ENCODE measurements around the gene HES7. TPM values are rescaled to one million over a fixed set of nuclear protein-coding genes. Genes with fewer than 3 reads are reported as not detected.

Gene HES7
- total and polyA plus RNA-seq, 2 donors: 0.75 TPM; not detected in 1

DNA sequence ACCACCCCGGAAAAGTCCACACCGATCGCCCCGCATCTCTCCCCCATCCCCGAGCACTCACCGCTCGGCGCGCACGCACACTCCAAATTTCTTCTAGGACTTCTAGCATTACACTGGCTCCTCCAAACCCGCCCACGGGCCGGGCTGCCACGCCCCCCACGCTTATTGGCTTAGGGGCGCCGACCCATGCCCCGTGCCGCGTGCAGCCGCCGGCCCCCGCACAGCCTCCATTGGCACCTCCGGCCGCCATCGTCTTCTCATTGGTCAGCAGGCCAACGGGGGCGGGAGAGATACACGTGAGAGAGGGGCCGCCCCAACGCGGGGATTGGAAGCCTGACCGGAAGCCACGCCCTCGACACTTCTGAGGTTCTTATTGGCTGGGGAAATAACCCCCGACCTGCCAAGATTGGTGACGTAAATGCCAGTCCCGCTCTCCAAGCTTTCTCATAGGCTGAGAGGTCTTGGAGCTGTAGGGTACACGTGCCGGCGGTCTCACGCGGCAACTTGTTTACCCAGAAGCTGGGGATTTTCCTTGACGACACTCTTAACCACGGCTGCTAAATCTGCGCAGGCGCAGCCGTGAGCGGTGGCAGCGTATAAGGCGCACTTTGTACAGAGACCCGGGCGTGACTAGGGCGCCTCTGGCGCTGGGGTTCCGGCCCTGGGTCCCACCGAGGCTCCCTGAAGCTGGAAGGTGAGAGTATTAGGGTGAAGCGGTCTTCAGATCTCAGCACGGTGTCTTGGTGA lies 32.5 kb upstream of the HES7 start:
- Histone ChIP-seq H3K27me3 (ENCODE audit: control insufficient read depth in 2 of 2, insufficient read depth in 1 of 2, low read length in 1 of 2) (no peaks in the 10 kb centered on the region), H3K27ac (ENCODE audit: low read depth in 1 of 2, low read length in 1 of 2) (peak overlapping the region; percentile 94 to 99), H3K4me3 (ENCODE audit: low read length in 2 of 2) (peak overlapping the region; percentile 53), H3K36me3 (ENCODE audit: control insufficient read depth in 2 of 2, insufficient read depth in 2 of 2, low read length in 1 of 2) (peaks cover 22 to 27% of the 10 kb centered on the region in 2 donors), H3K4me1 (ENCODE audit: control insufficient read depth in 2 of 2, insufficient read depth in 2 of 2, low read length in 2 of 2) (peaks cover 40 to 89% of the 10 kb centered on the region in 2 donors), H3K9me3 (ENCODE audit: control insufficient read depth in 2 of 2, insufficient read depth in 1 of 2, low read length in 1 of 2) (no peaks in the 10 kb centered on the region)
- WGBS: under 1% methylated on average over 59 of the region's 59 CpGs
- DNase-seq (ENCODE audit: low read depth in 6 of 9, low spot score in 9 of 9): peak; percentile 97 to 100 (median 100)

- H3K27me3 ChIP-seq (ENCODE audit: control insufficient read depth in 2 of 2, insufficient read depth in 1 of 2, low read length in 1 of 2): no peaks in the 10 kb centered on the region
- peaks cover 17 to 22% of the 10 kb centered on the region in 2 donors for H3K36me3 ChIP-seq (ENCODE audit: control insufficient read depth in 2 of 2, insufficient read depth in 2 of 2, low read length in 1 of 2)
- no peaks in the 10 kb centered on the region for H3K9me3 ChIP-seq (ENCODE audit: control insufficient read depth in 2 of 2, insufficient read depth in 1 of 2, low read length in 1 of 2)
- peak overlapping the region; percentile 53 for H3K4me3 ChIP-seq (ENCODE audit: low read length in 2 of 2)
- DNase-seq (ENCODE audit: low read depth in 6 of 9, low spot score in 9 of 9): no peak
- WGBS: 6% methylated on average over 11 of the region's 11 CpGs
- peaks cover 39 to 87% of the 10 kb centered on the region in 2 donors for H3K4me1 ChIP-seq (ENCODE audit: control insufficient read depth in 2 of 2, insufficient read depth in 2 of 2, low read length in 2 of 2)
- peak overlapping the region; percentile 91 to 94 for H3K27ac ChIP-seq (ENCODE audit: low read depth in 1 of 2, low read length in 1 of 2)
These were observed 32.0 kb upstream of the HES7 start for GRCh38 chr17:8155996-8156245.

- 74% methylated on average over 14 of the region's 14 CpGs for WGBS
- H3K4me1 ChIP-seq (ENCODE audit: control insufficient read depth in 2 of 2, insufficient read depth in 2 of 2, low read length in 2 of 2): peaks cover 41 to 88% of the 10 kb centered on the region in 2 donors
- peaks cover 0 to 3% of the 10 kb centered on the region in 2 donors for H3K9me3 ChIP-seq (ENCODE audit: control insufficient read depth in 2 of 2, insufficient read depth in 1 of 2, low read length in 1 of 2)
- peak overlapping the region; percentile 91 to 94 for H3K27ac ChIP-seq (ENCODE audit: low read depth in 1 of 2, low read length in 1 of 2)
- H3K36me3 ChIP-seq (ENCODE audit: control insufficient read depth in 2 of 2, insufficient read depth in 2 of 2, low read length in 1 of 2): peaks cover 13 to 21% of the 10 kb centered on the region in 2 donors
- H3K4me3 ChIP-seq (ENCODE audit: low read length in 2 of 2): peak overlapping the region; percentile 53
- peak in 1 of 9 donors; percentile 22 for DNase-seq (ENCODE audit: low read depth in 6 of 9, low spot score in 9 of 9)
- no peaks in the 10 kb centered on the region for H3K27me3 ChIP-seq (ENCODE audit: control insufficient read depth in 2 of 2, insufficient read depth in 1 of 2, low read length in 1 of 2)
These were observed 31.5 kb upstream of the HES7 start for GRCh38 chr17:8155231-8155995.

DNA sequence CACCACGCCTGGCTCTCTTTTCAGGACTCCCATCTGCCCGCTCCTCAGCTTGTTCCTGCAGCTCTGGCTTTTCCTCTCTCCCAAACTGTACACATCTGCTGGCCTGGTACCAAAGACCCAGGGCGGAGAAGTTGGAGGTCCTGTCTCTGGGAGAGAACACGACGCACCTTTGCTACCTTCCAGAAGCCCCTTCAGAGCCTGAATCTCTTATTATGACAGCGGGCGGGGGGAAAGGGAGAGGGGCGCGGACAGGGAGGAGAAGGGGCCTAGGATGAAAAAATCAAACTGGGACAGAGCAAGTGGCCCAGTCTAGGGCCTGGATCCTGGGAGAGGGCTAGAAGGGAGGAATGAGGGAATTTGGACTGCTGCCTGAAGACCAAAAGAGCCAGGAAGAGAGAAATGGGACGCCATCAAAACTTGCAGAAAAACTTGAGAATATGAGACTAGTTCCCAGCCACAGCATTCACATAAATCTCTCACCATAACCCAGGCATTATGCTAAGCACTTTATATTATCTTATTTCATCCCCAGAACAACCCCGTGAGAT lies 30.8 kb upstream of the HES7 start:
- Histone ChIP-seq H3K4me3 (ENCODE audit: low read length in 2 of 2) (peak overlapping the region; percentile 9 to 53), H3K4me1 (ENCODE audit: control insufficient read depth in 2 of 2, insufficient read depth in 2 of 2, low read length in 2 of 2) (peaks cover 45 to 82% of the 10 kb centered on the region in 2 donors), H3K36me3 (ENCODE audit: control insufficient read depth in 2 of 2, insufficient read depth in 2 of 2, low read length in 1 of 2) (peaks cover 14 to 22% of the 10 kb centered on the region in 2 donors), H3K9me3 (ENCODE audit: control insufficient read depth in 2 of 2, insufficient read depth in 1 of 2, low read length in 1 of 2) (peaks cover 0 to 3% of the 10 kb centered on the region in 2 donors), H3K27me3 (ENCODE audit: control insufficient read depth in 2 of 2, insufficient read depth in 1 of 2, low read length in 1 of 2) (no peaks in the 10 kb centered on the region), H3K27ac (ENCODE audit: low read depth in 1 of 2, low read length in 1 of 2) (peak overlapping the region; percentile 91 to 94)
- 83% methylated on average over 11 of the region's 11 CpGs for WGBS
- DNase-seq (ENCODE audit: low read depth in 6 of 9, low spot score in 9 of 9): no peak

DNA sequence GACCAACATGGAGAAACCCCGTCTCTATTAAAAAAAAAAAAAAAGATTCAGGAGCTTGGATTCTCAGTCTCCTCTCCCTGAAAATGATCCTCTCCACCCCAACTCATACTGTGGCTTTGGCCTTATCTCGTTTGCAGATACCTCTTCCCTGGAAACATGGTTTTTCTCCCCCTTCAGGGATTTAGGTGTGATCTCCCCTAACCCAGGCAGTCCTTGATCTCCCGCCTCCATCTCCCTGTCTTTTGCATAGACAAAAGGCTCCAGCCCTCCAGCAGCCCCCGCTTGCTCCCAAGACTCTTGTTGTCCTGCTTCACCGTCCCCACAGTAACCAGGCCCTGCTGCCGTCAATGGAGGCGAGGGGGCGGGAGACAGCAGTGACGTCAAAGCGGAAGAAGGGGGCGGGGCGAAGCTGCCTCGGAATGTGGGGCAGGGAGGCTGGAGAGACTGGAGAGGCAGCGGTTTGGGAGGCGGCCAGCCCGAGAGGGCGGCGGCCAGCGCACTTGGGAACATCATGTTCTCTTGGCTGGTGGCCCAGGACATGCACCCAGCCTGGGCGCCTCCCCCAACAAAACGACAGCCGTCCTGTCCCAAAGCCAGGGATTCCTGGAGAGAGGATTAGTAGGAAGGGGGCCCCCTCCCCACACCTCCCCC lies 30.2 kb upstream of the HES7 start:
- Histone ChIP-seq H3K27ac (ENCODE audit: low read depth in 1 of 2, low read length in 1 of 2) (peak overlapping the region; percentile 91 to 94), H3K4me1 (ENCODE audit: control insufficient read depth in 2 of 2, insufficient read depth in 2 of 2, low read length in 2 of 2) (peaks cover 45 to 77% of the 10 kb centered on the region in 2 donors), H3K27me3 (ENCODE audit: control insufficient read depth in 2 of 2, insufficient read depth in 1 of 2, low read length in 1 of 2) (no peaks in the 10 kb centered on the region), H3K9me3 (ENCODE audit: control insufficient read depth in 2 of 2, insufficient read depth in 1 of 2, low read length in 1 of 2) (peaks cover 0 to 3% of the 10 kb centered on the region in 2 donors), H3K4me3 (ENCODE audit: low read length in 2 of 2) (peak overlapping the region; percentile 9 to 53), H3K36me3 (ENCODE audit: control insufficient read depth in 2 of 2, insufficient read depth in 2 of 2, low read length in 1 of 2) (peaks cover 14 to 20% of the 10 kb centered on the region in 2 donors)
- peak in 5 of 9 donors; percentile 77 to 91 (median 85) for DNase-seq (ENCODE audit: low read depth in 6 of 9, low spot score in 9 of 9)
- 11% methylated on average over 22 of the region's 22 CpGs for WGBS

- Histone ChIP-seq H3K27me3 (ENCODE audit: control insufficient read depth in 2 of 2, insufficient read depth in 1 of 2, low read length in 1 of 2) (no peaks in the 10 kb centered on the region), H3K9me3 (ENCODE audit: control insufficient read depth in 2 of 2, insufficient read depth in 1 of 2, low read length in 1 of 2) (peaks cover 0 to 3% of the 10 kb centered on the region in 2 donors), H3K27ac (ENCODE audit: low read depth in 1 of 2, low read length in 1 of 2) (peak overlapping the region; percentile 91 to 94), H3K36me3 (ENCODE audit: control insufficient read depth in 2 of 2, insufficient read depth in 2 of 2, low read length in 1 of 2) (peaks cover 17 to 20% of the 10 kb centered on the region in 2 donors), H3K4me3 (ENCODE audit: low read length in 2 of 2) (peak overlapping the region in 1 of 2 donors; percentile 53), H3K4me1 (ENCODE audit: control insufficient read depth in 2 of 2, insufficient read depth in 2 of 2, low read length in 2 of 2) (peaks cover 43 to 73% of the 10 kb centered on the region in 2 donors)
- 53% methylated on average over 13 of the region's 13 CpGs for WGBS
- peak in 1 of 9 donors; percentile 35 for DNase-seq (ENCODE audit: low read depth in 6 of 9, low spot score in 9 of 9)
These were observed 29.6 kb upstream of the HES7 start for GRCh38 chr17:8153525-8153956.

GRCh38 chr17:8153031-8153451 lies 29.1 kb upstream of the HES7 start:
- peaks cover 40 to 68% of the 10 kb centered on the region in 2 donors for H3K4me1 ChIP-seq (ENCODE audit: control insufficient read depth in 2 of 2, insufficient read depth in 2 of 2, low read length in 2 of 2)
- H3K36me3 ChIP-seq (ENCODE audit: control insufficient read depth in 2 of 2, insufficient read depth in 2 of 2, low read length in 1 of 2): peaks cover 21 to 22% of the 10 kb centered on the region in 2 donors
- no peak overlapping the region for H3K4me3 ChIP-seq (ENCODE audit: low read length in 2 of 2)
- 96% methylated on average over 7 of the region's 7 CpGs for WGBS
- peaks cover 0 to 3% of the 10 kb centered on the region in 2 donors for H3K9me3 ChIP-seq (ENCODE audit: control insufficient read depth in 2 of 2, insufficient read depth in 1 of 2, low read length in 1 of 2)
- no peaks in the 10 kb centered on the region for H3K27me3 ChIP-seq (ENCODE audit: control insufficient read depth in 2 of 2, insufficient read depth in 1 of 2, low read length in 1 of 2)
- no peak for DNase-seq (ENCODE audit: low read depth in 6 of 9, low spot score in 9 of 9)
- peak overlapping the region; percentile 74 to 94 for H3K27ac ChIP-seq (ENCODE audit: low read depth in 1 of 2, low read length in 1 of 2)

GRCh38 chr17:8152112-8152775 lies 28.3 kb upstream of the HES7 start, which contains the start of gene PER1:
PER1 (minus strand) TSS chr17:8152404; CDS start chr17:8150706, 1,698 bp downstream.
- Histone ChIP-seq H3K9me3 (ENCODE audit: control insufficient read depth in 2 of 2, insufficient read depth in 1 of 2, low read length in 1 of 2) (peaks cover 0 to 3% of the 10 kb centered on the region in 2 donors), H3K27me3 (ENCODE audit: control insufficient read depth in 2 of 2, insufficient read depth in 1 of 2, low read length in 1 of 2) (no peaks in the 10 kb centered on the region), H3K27ac (ENCODE audit: low read depth in 1 of 2, low read length in 1 of 2) (peak within 1 kb of the TSS; percentile 94), H3K4me3 (ENCODE audit: low read length in 2 of 2) (peak within 1 kb of the TSS; percentile 61 to 70), H3K36me3 (ENCODE audit: control insufficient read depth in 2 of 2, insufficient read depth in 2 of 2, low read length in 1 of 2) (peaks cover 28 to 30% of the 10 kb centered on the region in 2 donors), H3K4me1 (ENCODE audit: control insufficient read depth in 2 of 2, insufficient read depth in 2 of 2, low read length in 2 of 2) (peaks cover 40 to 65% of the 10 kb centered on the region in 2 donors)
- WGBS: 12% methylated on average over 42 of the region's 42 CpGs
- peak in 5 of 9 donors; percentile 72 to 87 (median 81) for DNase-seq (ENCODE audit: low read depth in 6 of 9, low spot score in 9 of 9)
